ENCODE measurements around the gene PLN. TPM values are rescaled to one million over a fixed set of nuclear protein-coding genes. Genes with fewer than 3 reads are reported as not detected.

The PLN gene
- not detected in 2 replicates for total RNA-seq

GRCh38 chr6:118548136-118548535, at the start of gene PLN:
PLN (plus strand) TSS chr6:118548296; CDS start chr6:118558922, 10,626 bp downstream.

Other genes starting within 250 kb of the PLN start
- gene CEP85L, start 103.3 kb downstream of the PLN start, total RNA-seq = 4.7 and 9.9 TPM in 2 replicates

Measured in tracheal epithelial cell (primary cell).